Chondrocyte (in vitro differentiated cells): ENCODE data around the gene HS6ST3. TPM values are rescaled to one million over a fixed set of nuclear protein-coding genes. Genes with fewer than 3 reads are reported as not detected.

Experiments used
- DNase-seq: peaks from one replicate; pipeline ENCODE4 v3.0.0; 2021; ENCODE audit warnings: mixed read lengths, low spot score
- H3K27ac Mint-ChIP-seq: one replicate; pipeline ENCODE4 v1.8.0; 2021; ENCODE audit warnings: mild to moderate bottlenecking, moderate library complexity, mixed read lengths; ENCODE audit not compliant: unreplicated experiment
- H3K27me3 Mint-ChIP-seq: 2 replicates; pipeline ENCODE4 v1.8.0; 2021; ENCODE audit warnings: low read depth, mixed read lengths
- H3K36me3 Mint-ChIP-seq: 2 replicates; pipeline ENCODE4 v1.8.0; 2021; ENCODE audit warnings: low read depth, mixed read lengths
- H3K4me1 Mint-ChIP-seq: 2 replicates; pipeline ENCODE4 v1.8.0; 2021; ENCODE audit warnings: low read depth, mild to moderate bottlenecking, mixed read lengths
- H3K4me3 Mint-ChIP-seq: one replicate; pipeline ENCODE4 v1.8.0; 2021; ENCODE audit warnings: mild to moderate bottlenecking, moderate library complexity, mixed read lengths; ENCODE audit not compliant: unreplicated experiment
- H3K9me3 Mint-ChIP-seq: 2 replicates; pipeline ENCODE4 v1.8.0; 2021; ENCODE audit warnings: low read depth, mixed read lengths
- CTCF ChIP-seq: fragments of 200-600 bp; sonication (generic); IDR thresholded peaks from 2 replicates; pipeline ENCODE4 v1.5.0; 2021; ENCODE audit warnings: antibody characterized with exemption, mild to moderate bottlenecking, moderate library complexity
- total RNA-seq: library from RNA; stranded (reverse); gene quantifications from 3 replicates; pipeline ENCODE4 v1.2.1, GENCODE V29; 2021

The HS6ST3 gene
- total RNA-seq, 1 donor from 2014 or later = not detected

- Mint-ChIP-seq H3K4me1 (no peaks in the 10 kb centered on the region), H3K27me3 (peaks cover 13% of the 10 kb centered on the region), H3K27ac (no peak overlapping the region), H3K9me3 (no peaks in the 10 kb centered on the region), H3K4me3 (no peak overlapping the region), H3K36me3 (no peaks in the 10 kb centered on the region)
- no peak for TF ChIP-seq CTCF
- DNase-seq = no peak
These were observed 630.5 kb downstream of the HS6ST3 start for GRCh38 chr13:96720446-96720845.

- Mint-ChIP-seq H3K36me3 (no peaks in the 10 kb centered on the region), H3K9me3 (peaks cover 24% of the 10 kb centered on the region), H3K4me1 (no peaks in the 10 kb centered on the region), H3K27ac (no peak overlapping the region), H3K27me3 (peaks cover 4% of the 10 kb centered on the region), H3K4me3 (no peak overlapping the region)
- TF ChIP-seq CTCF = no peak
- DNase-seq = no peak
These were observed 636.7 kb downstream of the HS6ST3 start for GRCh38 chr13:96726651-96727050.

GRCh38 chr13:96728463-96728862 is 638.6 kb downstream of the HS6ST3 start:
- peaks cover 2% of the 10 kb centered on the region for H3K27me3 Mint-ChIP-seq
- H3K9me3 Mint-ChIP-seq = peaks cover 27% of the 10 kb centered on the region
- H3K36me3 Mint-ChIP-seq = no peaks in the 10 kb centered on the region
- no peaks in the 10 kb centered on the region for H3K4me1 Mint-ChIP-seq
- TF ChIP-seq CTCF = no peak
- no peak for DNase-seq
- no peak overlapping the region for H3K4me3 Mint-ChIP-seq
- no peak overlapping the region for H3K27ac Mint-ChIP-seq

- Mint-ChIP-seq H3K36me3 (no peaks in the 10 kb centered on the region), H3K27me3 (peaks cover 4% of the 10 kb centered on the region), H3K4me1 (no peaks in the 10 kb centered on the region), H3K27ac (no peak overlapping the region), H3K9me3 (peaks cover 27% of the 10 kb centered on the region), H3K4me3 (no peak overlapping the region)
- no peak for DNase-seq
- TF ChIP-seq CTCF = no peak
These were observed 640.8 kb downstream of the HS6ST3 start for GRCh38 chr13:96730676-96731075.

GRCh38 chr13:96734499-96734898 is 644.6 kb downstream of the HS6ST3 start:
- no peaks in the 10 kb centered on the region for H3K4me1 Mint-ChIP-seq
- H3K4me3 Mint-ChIP-seq = no peak overlapping the region
- no peak overlapping the region for H3K27ac Mint-ChIP-seq
- no peaks in the 10 kb centered on the region for H3K36me3 Mint-ChIP-seq
- TF ChIP-seq CTCF = no peak
- peaks cover 6% of the 10 kb centered on the region for H3K27me3 Mint-ChIP-seq
- no peak for DNase-seq
- H3K9me3 Mint-ChIP-seq = peaks cover 6% of the 10 kb centered on the region
